NOMO-1 treated with DMSO at 0.1 percent for 48 hours (cell line): Measurements from ENCODE around the gene ZNF391.
"Not testable (repeated sequence)": the region's sequence is repeated elsewhere in the genome, so short reads cannot be mapped to it uniquely, and the experiment has no call there.

Experiments
- DNase-seq: peaks from one replicate; lab custom pipeline; 2025; ENCODE audit not compliant: unreplicated experiment; lab: John Stamatoyannopoulos, UW

ZNF391 gene

DNA sequence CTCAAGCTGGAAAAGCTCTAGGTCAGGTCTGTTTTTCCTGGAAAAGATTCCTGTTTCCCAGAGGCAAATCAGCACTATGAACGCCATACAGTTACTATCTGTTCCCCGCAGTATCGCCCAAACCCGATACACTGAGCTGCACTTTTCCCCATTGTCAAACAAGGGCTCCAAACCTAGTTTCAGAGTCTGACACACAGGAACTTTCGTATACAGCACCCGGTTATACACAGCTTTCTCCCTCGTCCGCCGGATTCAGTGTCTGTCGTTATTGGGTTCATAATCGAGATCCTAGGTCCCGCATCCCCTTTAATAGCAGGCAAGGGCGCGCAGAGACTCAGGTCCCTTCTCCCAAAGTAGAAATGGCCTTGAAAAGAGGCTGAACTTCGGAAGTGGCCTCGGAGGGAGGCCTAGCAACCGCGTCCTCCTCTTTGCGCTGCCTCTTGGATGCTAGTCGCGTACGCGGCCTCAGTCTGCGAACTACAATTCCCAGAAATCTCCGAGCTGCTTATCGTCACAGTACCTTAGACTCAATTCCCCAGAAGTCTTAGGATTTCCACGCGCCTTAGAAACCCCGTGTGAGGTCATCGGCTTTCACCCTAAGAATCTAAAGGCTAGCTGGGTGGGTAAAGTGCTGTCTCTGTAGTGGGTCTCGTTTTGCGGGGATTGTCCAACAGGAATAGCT is 34.2 kb downstream of the ZNF391 start:
- DNase-seq, result no peak

DNA sequence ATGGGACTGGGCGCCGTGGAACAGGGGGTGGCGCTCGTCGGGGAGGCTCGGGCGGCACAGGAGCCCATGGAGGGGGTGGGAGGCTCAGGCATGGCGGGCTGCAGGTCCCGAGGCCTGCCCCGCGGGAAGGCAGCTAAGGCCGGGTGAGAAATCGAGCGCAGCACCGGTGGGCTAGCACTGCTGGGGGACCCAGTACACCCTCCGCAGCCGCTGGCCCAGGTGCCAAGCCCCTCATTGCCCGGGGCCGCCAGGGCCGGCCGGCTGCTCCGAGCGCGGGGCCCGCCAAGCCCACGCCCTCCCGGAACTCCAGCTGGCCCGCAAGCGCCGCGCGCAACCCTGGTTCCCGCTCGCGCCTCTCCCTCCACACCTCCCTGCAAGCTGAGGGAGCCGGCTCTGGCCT is 36.3 kb downstream of the ZNF391 start:
- not testable (repeated sequence) for DNase-seq

DNA sequence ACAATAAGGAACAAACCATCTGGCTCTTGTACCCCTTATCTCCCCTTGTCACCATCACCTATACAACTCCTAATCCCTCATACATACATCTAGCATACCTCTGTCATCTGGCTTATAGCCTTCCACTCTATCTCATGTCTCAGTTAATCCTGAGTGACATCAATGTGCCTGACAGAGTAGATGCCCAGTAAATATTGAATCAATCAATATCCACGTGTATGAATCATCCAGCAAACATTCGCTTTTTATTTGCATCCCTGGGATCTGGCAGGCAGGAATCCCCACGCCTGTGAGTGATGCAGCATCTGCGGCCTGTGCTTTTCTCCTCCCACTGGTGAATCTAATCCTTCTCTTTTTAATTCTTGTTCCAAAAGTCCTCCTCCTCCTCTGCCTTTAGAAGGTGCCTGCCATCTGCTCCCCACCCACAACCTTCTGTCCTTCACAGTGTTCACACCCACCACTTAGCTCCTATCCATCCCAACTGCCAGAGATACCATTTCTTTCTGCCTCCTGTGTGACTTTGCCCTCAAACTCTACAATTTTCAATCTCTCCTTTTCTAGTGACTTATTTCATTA is 37.6 kb downstream of the ZNF391 start:
- no peak for DNase-seq

DNA sequence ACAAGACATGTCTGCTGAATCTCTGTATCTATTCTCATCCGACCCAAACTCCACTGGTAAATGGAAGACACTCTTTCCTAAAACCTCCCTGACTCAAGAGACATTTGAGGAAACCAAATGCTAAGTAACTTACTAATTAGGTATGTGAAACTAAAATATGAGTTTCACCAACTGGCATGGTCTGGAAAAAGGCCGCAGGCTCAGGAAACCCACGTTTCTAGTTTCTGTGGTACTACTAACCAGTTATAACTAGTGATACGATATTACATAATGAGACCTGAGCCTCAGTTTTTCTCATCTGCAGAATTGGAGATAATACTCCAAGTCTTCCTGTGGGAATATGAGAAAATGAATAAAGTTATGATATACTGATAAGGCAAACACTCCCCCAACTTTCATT is 39.9 kb downstream of the ZNF391 start:
- no peak for DNase-seq

DNA sequence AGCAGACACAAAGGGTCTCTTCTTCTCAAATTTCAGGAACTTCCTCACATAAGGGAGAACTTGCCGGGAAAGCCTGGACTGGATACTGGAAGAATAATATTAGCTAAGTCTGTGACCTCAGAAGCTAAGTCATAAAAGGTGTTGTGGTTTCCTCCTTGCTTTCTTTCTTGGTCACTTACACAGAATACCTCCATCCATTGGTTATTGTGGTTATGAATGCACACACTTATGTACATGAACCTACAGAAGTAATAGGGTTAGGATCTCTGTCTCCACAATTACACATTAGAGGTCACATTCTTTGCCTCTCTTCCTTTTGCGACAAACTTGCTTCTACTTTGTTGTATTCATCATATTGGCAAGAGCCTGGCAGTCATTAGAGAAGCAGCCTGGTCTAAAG is 40.4 kb downstream of the ZNF391 start:
- no peak for DNase-seq

- DNase-seq, result no peak
Measured at GRCh38 chr6:27433714-27434113, 45.2 kb downstream of the ZNF391 start.

DNA sequence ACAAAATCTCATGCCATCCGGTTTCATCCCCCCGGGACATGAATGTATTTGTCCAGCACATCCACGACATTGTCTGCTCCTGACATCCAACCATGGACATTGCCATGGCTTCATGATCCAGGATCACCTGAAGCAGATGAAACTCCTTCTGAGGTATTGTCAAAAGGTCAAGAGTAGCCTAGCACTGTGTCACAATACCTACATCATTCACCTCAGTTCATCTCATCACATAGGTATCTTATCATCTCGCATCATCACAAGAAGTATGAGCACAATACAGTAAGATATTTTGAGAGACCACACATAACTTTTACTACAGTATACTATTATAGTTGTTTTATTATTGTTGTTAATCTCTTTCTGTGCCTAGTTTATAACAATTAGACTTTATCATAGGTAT is 50.8 kb downstream of the ZNF391 start:
- no peak for DNase-seq

DNA sequence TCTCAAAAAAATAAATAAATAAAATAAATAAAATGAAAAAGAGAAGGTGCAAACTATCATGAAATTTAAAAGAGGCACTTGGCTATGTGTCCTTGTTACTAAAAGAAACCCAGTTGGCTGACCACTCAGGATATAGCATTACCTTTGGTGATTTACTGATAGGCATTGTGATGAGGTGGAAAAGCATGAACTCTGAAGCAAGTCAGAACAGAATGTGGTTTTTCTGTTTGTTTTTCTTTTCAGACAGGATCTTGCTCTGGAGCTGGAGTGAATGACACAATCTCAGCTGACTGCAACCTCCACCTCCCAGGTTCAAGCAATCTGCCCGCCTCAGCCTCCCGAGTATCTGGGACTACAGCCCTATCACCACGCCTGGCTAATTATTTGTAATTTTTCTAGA is 52.4 kb downstream of the ZNF391 start:
- no peak for DNase-seq

DNA sequence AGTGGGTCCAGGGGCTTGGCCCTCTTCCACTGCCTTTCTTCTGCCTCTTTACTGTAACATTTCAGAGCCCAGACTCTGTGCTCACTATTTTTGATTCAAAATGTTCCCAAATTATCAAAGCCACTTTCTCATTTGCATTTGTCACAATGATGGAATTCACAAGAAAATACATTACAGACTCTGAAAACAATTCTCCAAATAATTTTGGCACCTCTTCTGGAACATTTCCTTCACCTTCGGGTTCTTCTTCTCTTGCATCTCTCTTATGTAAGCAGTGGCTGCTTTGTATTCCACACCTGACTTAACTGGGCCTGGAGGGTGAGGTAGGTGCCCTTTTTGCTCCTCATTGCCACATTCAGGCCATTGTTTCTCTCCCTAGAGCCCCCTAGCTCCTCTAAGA is 54.4 kb downstream of the ZNF391 start:
- no peak for DNase-seq

- DNase-seq, result no peak
Measured at GRCh38 chr6:27448456-27448855, 59.9 kb downstream of the ZNF391 start.

DNA sequence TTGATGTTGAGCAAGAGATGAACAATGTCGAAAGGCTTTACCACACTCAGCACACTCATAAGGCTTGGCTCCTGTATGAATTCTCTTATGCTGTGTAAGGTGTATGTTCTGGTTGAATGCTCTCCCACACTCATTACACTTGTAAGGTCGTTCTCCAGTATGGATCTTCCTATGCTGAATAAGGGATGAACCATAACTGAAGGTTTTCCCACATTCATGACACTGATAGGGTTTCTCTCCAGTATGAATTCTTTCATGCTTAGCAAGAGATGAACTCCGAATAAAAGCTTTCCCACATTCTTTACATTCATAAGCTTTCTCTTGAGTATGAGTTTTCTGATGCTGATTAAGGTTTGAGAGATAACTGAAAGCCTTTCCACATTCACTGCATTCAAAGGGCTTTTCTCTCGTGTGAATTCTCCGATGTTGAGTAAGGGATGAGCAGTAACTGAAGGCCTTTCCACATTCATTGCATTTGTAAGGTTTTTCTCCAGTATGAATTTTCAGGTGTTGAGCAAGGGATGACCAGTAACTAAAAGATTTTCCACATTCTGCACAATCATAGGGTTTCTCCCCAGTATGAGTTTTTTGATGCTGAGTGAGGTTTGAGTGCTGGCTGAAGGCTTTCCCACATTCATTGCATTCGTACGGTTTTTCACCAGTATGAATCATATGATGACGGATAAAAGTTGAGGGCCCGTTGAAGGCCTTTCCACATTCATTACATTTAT is 63.3 kb downstream of the ZNF391 start:
- no peak for DNase-seq

GRCh38 chr6:27452496-27452897 is 63.9 kb downstream of the ZNF391 start:
- DNase-seq, result no peak
